C1 segment of cervical spinal cord (tissue), 14 donors: ENCODE measurements around the gene C10orf67.
"Not testable (repeated sequence)": the region's sequence is repeated elsewhere in the genome, so short reads cannot be mapped to it uniquely, and the experiment has no call there.

Experiments used
- DNase-seq, 14 donors: peaks; one replicate each; lab custom pipeline; 2025; lab: John Stamatoyannopoulos, UW

The C10orf67 gene

DNA sequence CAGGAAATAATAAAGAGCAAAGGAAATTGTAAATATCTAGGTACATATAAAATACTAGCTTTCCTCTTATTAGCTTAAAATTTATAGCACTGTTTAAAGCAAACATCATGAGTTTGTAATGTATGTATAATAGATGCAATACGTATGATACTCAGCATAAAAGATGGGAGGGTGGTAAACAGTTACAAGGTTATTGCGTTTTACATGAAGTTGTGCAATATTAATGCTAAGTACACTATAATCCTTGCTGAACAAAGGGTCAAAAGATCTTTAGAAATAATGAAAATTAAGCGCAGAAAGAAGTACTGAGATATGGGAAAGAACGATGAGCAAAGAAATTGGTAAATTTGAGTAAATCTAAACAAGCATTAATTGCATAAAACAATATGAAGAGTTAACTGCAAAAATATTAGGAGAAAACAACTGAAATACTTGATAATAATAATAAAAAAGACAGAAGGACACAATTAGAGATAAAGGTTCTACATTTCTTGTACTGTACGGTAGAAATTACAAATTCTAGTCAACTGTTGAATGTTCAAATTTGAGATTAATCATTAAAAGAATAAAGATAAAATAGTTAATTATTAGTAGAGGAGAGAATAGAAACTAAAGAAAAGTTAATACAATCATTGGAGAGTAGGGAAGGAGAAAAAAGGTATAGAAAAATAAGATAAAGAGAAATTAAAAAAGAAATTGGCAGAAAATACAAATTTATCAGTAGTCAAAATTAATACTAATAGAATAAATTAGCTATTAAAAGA lies 17.9 kb downstream of the C10orf67 start:
- DNase-seq = no peak

DNA sequence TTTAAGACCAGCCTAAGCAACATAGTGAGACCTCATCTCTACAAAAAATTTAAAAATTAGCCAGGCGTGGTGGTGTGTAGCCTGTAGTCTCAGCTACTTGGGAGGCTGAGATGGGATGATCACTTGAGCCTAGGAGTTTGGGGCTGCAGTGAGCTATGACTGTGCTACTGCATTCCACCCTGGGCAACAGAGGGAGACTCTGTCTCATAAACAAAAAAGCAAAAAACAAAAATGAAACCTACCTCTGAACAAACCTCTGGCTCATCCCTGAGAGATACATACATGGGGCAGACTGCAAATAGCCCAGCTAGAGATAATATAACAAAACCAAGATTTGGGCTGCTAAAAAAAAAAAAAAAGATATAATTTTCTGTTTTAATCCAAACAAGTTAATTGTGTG lies 19.5 kb downstream of the C10orf67 start:
- no peak for DNase-seq

DNA sequence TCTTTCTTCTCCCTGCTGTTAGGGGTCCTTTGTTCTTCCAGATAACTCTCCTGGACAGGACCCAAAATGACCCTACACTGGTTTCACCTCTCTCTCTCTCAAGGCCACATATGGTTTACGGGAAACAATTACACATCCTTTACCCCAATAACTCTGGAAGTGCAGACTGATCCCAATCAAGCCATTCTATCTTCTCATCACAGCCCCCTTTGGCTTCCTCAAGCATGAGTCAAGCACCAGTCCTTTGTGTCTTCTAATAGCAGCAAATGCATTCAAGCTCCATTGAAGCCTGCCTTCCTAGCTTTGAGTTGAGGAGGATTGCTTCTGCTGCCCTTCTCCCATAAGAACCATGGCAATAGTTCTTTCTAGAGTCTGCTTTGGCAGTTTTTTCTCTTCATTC lies 20.2 kb downstream of the C10orf67 start:
- DNase-seq = no peak

DNA sequence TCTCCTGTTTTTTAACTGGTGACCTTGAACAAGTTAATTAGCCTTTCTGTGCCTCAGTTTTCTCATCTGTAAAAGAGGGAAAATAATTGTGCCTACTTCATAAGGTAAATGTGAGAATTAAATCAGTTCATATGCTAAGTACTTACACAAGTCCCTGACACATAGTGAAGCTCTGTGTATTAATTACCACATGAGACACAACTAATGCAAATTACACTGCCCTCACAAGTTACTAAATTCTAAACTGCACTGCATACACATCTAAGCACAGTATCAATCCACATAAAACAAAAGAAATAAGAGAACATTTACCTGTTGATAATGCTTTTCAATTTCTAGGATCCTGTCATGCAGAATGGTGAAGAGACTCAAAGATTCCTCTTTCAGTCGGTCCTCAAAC lies 22.5 kb downstream of the C10orf67 start:
- DNase-seq = no peak

DNA sequence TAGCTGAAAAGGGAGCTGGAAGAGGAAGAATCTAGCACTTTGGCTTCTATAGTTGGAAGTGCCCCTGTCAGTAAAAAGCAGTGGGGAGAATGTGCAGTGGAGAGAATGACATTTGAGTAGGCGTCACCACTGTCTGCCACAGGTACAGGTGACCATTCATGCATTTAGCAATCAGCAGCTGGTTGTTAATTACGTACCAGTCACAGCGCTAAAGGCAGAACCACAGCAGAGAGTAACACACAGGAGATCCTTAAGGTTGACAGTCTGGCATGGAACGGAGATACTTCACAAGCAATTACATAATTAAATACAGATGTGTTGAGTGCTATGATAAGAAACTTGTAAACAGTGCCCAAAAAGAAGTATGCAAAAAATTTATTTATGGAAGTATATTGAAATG lies 24.8 kb downstream of the C10orf67 start:
- no peak for DNase-seq

DNA sequence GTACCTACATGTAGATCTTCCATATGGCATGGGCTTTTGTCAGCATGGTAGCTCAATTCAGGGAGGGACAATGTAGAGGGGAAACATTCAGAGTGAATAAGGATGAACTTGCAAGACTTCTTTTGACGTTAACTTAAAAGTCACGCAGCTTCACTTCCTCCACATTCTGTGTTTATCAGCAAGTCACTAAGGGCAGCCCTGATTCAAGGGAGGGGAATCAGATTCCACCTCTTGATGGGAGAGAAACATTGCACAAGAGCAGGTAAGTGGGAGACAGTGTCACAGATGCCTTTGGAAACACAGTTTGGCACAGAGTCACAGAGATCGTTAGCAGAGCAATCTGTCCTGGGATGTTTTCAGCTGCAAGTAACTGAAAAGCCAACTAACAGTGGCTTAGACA lies 26.2 kb downstream of the C10orf67 start:
- DNase-seq = no peak

DNA sequence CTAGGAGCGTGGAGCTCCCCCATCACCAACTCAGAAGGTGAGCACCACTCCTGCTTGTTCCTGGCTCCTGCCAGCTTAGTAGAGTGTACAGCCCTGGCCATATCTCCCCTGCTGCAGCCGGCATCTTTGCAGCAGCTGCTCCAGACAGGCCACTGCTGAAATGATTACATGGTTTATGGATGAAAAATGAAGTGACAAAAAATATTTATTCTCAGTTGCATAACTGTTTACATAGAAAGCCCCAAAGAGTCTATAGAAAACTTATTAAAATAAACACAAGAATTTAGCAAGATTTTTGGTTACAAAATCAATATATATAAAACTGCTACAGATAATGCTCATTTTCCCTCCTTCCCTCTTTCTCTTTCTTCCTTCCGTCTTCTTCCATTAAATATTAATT lies 27.2 kb downstream of the C10orf67 start:
- DNase-seq = no peak

DNA sequence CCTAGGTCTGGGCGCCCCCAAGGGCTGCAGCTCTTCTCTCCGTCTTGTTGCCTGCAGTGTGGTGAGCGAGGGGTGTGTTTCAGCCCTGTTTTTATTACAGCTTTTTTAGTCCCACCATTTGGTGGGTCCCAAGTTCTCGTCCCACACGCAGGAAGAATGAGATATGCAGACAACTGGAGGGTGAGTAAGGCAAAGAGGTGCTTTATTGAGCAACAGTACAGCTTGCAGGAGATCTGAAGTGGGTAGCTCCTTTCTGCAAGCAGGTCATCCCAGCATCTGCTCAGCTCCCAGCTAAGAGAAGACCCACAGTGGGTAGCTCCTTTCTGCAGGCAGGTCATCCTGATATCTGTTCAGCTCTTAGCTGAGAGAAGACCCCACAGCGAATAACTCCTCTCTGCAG lies 28.2 kb downstream of the C10orf67 start:
- DNase-seq = no peak

DNA sequence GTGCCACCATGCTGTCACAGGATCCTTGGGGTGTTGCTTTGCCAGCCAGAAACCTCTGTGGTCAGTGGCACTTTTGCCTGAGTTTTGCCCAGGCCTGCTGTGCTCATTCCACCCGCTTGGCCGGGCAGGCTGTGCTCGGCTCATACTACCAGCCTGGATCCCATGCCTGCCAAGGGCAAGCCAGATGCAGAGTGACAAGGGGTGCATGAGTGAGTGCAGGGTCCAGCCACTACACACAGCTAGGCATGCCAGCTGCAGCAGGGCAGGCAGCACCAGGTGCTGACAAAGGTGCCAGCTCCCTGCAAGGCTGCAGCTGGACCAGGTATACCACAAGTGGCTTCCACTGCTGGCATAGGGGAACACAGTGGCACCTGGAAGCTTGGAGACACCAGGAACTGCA lies 28.6 kb downstream of the C10orf67 start:
- DNase-seq = no peak

DNA sequence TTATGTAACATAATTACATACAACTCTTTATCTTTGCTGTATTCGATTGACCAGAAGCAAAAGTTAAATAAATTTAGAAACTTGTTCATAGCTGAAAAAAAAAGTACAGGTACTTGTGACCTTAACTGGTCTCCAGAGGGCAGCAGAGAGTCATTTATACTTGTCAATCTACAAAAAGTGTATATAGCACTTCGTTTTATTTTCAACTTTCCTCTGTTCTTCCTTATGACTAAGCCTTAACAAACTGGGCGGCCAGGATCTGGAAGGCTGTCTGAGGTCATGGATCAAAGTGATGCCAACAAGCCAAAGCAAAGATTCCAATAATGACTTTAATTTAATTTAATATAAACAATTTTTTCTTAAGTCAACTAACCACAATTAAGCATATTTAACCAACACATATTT lies 29.8 kb downstream of the C10orf67 start:
- DNase-seq = peak in 3 of 14 donors; percentile 6 to 34 (median 17)

DNA sequence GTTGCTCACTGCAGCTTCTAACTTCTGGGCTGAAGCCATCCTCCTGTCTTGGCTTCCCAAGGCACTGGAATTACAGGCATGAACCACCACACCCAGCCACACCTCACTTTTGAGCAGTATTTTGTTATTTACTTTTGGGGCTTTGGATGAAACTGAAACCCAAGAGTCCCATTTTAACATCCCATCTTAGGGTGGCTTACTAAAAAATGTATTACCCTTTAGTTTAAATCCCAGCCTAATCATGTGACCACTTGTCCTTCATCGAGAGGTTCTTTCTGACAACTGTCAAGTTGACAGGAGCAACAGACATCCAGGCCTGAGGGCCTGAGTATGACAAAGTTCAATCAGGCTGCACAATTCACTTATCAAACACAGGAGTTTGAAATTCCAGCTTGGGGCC lies 33.6 kb downstream of the C10orf67 start:
- DNase-seq = no peak

DNA sequence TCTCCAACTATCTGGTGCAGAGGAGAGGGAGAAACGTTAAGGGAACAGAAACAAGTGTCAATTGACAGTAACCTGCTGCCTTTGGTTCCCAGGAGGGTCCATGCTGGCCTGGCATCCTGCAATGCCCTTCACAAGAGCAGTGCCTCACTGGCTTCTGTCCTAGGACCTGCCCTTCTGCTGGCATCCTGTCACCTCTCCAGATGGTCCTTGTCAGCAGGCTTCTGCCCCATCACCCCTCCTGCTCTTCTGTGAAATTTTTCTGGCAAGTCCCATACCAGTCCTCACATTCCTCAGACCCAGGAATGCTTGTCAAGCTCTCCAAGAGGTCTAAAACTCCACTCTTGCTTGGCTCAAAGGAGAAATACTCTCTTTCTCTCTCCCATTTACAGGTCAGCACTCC lies 34.2 kb downstream of the C10orf67 start:
- DNase-seq = peak in 1 of 14 donors; percentile 28

DNA sequence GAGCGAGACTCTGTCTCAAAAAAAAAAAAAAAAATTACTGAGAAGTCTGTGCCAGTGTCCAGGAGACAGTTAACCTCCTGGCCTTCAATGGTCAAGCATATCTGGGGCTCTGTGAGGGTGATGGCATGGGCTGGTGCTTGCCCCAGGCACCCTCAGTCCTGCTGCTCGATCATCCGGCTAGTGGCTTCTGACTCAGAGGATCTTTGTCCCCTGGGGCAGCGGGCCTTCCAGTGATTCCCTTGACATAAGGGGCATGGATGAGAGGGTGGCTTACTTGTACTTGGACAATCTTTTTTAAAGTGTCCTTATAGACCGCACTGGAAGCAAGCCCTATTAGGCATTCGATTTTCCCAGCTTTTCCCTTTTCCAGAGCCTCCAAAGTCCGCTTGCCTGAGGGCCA lies 44.6 kb downstream of the C10orf67 start:
- not testable (repeated sequence) for DNase-seq

DNA sequence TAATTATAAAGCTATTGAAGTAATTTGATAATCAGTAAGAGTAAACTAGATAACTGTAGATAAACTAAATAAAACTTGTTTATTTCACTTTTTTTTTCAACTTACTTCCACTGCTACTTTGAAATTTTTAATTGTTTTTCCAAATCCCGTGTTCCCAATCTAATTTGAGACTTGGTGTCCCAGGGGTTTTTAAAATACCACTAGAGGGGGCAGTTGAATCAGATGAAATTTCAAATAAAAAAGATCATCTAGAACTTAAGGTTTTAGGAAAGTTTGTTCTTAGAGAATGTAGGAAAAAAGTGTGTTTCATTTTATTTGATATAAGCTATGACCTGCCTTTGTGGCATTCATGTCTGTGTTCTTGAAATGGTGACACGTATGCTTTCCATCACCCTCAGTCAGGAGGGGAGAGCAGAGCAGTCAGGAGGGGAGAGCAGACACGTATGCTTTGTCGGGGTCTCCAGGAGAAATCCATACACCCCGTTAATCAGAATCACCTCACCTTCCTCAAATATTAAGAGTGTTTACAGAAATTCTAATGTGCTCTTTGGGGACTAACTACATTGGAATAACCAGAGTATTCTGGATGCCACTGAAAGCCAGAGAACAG lies 49.9 kb downstream of the C10orf67 start:
- no peak for DNase-seq

DNA sequence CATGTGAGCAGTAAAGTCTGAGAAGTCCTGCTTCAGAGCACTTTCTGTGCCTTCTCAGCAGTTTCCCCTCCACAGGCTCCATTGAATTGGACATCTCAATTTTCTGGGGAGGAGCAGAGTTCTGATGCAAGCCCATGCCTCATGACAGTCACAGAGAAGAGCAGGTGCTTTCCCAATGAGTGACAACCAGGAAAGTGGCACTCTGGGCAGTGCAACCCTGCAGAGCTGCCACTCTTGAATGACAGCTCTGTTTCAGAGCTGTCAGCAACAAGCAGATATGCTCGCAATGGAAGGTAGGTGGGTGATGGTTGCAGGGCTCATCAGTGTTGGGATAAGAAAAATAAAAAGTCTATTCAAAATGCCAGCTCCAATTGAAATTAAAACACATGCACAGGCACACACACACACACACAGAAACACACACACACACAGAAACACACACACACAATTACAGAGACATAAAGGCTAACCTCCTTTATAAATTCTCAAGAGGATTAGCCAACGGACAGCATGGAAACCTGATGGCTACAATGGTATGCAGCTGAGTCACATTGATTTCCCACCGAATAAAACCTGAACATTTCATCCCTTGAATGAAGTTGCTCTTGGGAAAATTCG lies 50.5 kb downstream of the C10orf67 start:
- no peak for DNase-seq

DNA sequence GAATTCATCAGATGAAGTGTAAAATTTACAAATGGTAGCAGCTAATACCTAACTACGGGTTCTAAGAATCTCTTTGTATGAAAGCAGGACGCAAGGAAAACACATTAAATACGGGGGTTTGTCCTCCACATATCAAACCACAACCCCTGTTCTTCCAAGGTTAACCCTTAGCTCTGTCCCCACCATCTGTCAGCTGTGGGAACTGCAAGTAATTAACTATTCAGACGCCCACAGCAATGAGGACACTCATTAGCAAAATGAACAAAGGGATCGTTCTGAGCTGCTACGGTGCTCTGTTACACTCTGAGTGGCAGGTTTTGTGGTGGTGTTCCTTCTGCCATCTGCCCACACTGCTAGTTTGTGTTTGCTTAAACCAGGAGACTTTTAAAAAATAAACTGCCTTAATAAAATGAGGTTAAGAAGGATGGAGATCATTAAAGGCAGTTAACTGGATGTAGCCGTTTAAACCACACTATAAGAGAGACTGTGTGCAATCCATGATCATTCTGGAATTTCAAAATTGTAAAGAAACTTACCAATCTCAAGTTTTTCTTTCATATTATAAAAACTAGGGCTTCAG lies 51.4 kb downstream of the C10orf67 start:
- peak in 5 of 14 donors; percentile 2 to 7 (median 3) for DNase-seq

DNA sequence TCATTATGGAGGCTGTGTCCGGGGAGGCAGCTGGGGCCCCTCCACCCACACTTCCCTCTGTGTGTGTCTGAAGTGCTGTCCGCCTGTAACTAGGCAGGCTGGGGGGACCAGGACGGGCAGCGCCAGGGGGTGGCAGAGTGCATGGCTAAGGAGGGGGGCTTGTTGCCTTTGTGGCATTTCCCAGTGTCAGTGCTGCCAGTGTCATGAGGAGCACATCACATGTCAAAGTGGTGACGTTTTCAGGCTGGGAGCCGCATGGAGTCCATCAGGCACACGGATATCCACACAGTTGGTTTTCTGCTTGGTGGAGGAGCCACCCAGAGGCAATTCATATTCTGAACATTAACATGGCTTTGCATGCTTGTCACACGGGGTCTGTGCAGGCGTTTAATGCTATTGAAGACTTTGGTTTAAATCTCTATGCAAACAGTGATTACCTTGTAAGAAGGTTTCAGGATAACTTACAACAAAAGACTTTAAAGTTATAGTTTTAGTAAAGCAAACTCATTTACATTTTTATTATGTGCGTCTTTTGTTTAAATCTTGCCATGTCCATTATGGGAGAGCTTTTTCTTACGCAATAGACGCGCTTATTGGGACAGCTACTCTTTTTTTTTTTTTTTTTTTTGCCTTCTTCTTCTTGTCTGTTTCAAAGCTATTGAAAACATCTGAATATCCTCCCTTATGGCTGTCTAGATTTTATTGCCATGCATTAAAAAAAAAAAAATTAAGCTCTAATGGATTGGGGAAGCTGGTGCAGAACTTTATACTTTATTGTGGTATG lies 52.9 kb downstream of the C10orf67 start:
- DNase-seq = peak in 10 of 14 donors; percentile 2 to 33 (median 22)

DNA sequence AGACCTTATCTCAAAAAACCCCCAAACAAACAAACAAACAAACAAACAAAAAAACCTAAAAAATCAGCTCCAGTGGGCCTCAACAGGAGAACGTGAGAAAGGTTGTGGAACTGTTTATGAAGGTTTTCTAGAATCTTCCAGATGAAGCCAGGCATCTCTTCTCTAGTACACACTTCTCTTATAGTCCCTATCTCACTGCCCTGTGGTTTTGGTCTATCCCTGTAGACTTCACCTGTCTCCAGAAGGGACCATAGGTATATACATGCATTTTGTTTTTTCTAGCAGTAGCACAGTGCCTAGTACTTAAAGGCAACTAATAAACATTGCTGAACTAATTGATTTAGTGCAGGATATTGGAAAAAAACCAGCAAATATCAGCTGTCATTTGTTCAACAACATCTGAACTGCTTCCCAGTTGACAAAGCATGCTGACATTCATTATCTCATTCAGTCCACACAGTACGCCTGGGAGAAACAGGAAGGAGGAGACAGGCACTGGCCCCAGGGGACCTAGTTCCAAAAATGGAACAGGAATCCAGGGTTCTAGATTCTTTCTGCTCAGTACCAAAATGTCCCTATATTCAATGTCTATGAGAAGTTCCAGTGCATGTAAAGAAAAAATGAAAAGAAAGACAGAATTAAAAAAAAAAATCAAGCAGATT lies 59.8 kb downstream of the C10orf67 start:
- no peak for DNase-seq

DNA sequence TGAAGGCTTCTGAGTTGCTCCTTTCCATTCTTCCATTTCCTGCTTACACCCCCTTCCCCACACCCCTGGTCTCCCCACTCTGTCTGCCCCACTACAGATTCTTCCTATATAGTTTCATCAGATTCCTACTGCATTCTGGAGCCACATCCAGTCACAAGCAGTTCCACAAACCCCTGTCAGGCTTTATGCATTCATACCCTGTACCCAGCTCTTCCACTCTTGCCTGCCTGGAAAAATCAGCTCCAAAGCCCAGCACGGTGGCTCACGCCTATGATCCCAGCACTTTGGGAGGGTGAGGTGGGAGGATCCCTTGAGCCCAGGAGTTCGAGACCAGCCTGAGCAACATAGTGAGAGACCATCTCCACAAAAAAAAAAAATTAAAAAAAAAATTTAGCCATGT lies 60.4 kb downstream of the C10orf67 start:
- no peak for DNase-seq

DNA sequence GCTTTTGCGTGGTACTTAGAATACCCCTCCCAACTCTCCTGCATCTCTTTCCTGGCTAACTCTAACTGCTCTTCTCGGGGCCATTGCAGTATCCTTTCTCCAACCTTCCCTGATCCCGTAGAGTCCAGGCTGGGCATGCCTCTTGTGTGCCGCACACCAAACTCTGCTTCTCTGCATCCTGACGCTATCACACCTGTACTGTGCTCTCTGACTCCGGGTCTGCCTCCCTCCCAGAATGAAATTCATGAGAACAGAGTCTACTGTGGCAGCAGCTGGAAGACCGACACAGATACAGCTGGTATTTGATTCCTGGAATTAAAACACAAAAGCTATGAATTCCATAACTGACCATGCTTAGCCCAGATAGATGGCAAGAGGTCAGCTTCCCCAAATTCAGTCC lies 60.9 kb downstream of the C10orf67 start:
- no peak for DNase-seq

DNA sequence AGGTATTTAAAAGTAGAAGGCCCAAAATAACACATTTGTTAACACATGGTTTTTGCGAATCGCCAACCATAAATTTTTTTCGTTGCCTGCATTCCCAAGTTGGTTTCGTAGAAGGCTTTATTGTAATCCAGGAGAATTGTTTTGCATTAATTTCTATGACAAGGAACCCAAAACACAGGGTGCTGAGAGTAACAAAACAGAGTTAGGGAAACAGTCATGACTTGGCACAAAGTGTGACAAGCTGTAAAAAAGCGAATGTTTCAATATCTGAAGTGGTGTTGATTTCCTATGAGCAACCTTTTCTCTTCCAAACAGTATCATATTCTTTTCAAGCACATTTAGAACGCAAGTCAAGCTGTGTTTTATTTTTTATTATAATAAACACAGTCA lies 63.6 kb downstream of the C10orf67 start:
- DNase-seq = no peak
